Mucosa of rectum (tissue), 2 donors: ENCODE measurements around the gene PEX11B.

Experiments used
- H3K27ac ChIP-seq, 2 donors: one replicate each; pipeline ENCODE4 v1.7.0; 2013; ENCODE audit warnings: inconsistent platforms in 2 of 2, low read depth in 2 of 2, low read length in 2 of 2
- H3K27me3 ChIP-seq, 2 donors: one replicate each; pipeline ENCODE4 v1.7.0; 2013; ENCODE audit warnings: low read length in 2 of 2; ENCODE audit not compliant: control insufficient read depth in 2 of 2, insufficient read depth in 2 of 2
- H3K36me3 ChIP-seq, 2 donors: one replicate each; pipeline ENCODE4 v1.7.0; 2013; ENCODE audit warnings: low read length in 2 of 2; ENCODE audit not compliant: control insufficient read depth in 2 of 2, insufficient read depth in 2 of 2
- H3K4me1 ChIP-seq, 2 donors: one replicate each; pipeline ENCODE4 v1.7.0; 2013; ENCODE audit warnings: low read length in 2 of 2, mild to moderate bottlenecking in 1 of 2; ENCODE audit not compliant: control insufficient read depth in 2 of 2, insufficient read depth in 2 of 2
- H3K4me3 ChIP-seq, 2 donors: one replicate each; pipeline ENCODE4 v1.7.0; 2013; ENCODE audit warnings: low read length in 2 of 2
- H3K9ac ChIP-seq, 2 donors: one replicate each; pipeline ENCODE4 v1.7.0; 2013; ENCODE audit warnings: low read length in 2 of 2, low read depth in 1 of 2, mild to moderate bottlenecking in 1 of 2
- H3K9me3 ChIP-seq, 2 donors: one replicate each; pipeline ENCODE4 v1.7.0; 2013; ENCODE audit warnings: low read length in 2 of 2; ENCODE audit not compliant: control insufficient read depth in 2 of 2
- donor health status: healthy.
- donor health status: Normal muscosa, but diverticular disease.

PEX11B gene

DNA sequence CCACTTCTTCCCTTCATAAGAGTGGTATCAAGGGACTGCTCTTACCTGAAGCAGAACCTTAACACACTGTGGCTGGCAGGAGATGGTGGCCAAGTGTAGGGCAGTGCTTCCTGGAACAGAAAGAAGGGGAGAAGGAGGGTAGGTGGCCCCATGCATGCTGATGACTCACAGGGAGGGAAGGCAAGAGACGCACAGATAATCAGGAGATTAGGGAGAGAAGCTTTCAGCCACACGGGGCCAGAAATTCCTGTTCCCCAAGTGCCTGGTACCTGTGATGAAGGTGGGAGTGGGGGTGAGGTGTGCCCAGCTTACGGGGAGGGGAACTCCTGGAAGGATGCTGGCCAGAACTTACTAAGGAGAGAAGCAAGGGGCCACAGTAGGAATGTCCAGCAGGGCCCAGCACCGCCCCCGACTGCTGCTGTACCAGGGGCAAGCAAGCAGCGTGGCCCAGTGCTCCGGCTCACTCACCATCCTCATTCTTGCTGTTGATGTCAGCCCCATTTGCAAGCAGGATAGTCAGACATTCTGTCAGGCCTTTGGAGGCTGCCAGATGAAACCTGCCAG, 40.5 kb downstream of the PEX11B start:
- Histone ChIP-seq H3K9me3 (no peaks in the 10 kb centered on the region), H3K27ac (no peak overlapping the region), H3K27me3 (peaks cover 0 to 4% of the 10 kb centered on the region in 2 donors), H3K4me1 (no peaks in the 10 kb centered on the region), H3K36me3 (no peaks in the 10 kb centered on the region), H3K9ac (no peak overlapping the region), H3K4me3 (no peak overlapping the region)

DNA sequence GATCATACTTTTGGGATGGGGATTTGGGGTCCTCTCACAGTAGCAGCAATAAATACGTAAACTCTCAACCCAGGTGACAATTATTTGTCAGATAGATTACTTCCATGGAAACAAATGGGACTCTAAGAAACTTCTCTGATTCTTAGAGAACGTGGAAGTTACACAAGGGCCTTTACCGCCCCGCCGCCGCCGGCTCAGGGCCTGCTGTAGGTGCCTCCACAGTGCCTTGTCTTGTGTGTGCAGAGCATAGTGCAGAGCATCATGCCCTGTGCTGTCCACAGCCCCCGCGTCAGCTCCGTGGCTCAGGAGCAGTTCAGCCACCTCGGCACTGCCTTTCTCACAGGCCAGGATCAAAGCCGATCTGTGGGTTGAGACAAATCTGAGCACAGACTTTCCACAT, 43.9 kb downstream of the PEX11B start:
- Histone ChIP-seq H3K4me3 (no peak overlapping the region), H3K27me3 (peaks cover 4 to 7% of the 10 kb centered on the region in 2 donors), H3K4me1 (peaks cover 0 to 4% of the 10 kb centered on the region in 2 donors), H3K36me3 (no peaks in the 10 kb centered on the region), H3K9me3 (no peaks in the 10 kb centered on the region), H3K9ac (no peak overlapping the region), H3K27ac (no peak overlapping the region)

DNA sequence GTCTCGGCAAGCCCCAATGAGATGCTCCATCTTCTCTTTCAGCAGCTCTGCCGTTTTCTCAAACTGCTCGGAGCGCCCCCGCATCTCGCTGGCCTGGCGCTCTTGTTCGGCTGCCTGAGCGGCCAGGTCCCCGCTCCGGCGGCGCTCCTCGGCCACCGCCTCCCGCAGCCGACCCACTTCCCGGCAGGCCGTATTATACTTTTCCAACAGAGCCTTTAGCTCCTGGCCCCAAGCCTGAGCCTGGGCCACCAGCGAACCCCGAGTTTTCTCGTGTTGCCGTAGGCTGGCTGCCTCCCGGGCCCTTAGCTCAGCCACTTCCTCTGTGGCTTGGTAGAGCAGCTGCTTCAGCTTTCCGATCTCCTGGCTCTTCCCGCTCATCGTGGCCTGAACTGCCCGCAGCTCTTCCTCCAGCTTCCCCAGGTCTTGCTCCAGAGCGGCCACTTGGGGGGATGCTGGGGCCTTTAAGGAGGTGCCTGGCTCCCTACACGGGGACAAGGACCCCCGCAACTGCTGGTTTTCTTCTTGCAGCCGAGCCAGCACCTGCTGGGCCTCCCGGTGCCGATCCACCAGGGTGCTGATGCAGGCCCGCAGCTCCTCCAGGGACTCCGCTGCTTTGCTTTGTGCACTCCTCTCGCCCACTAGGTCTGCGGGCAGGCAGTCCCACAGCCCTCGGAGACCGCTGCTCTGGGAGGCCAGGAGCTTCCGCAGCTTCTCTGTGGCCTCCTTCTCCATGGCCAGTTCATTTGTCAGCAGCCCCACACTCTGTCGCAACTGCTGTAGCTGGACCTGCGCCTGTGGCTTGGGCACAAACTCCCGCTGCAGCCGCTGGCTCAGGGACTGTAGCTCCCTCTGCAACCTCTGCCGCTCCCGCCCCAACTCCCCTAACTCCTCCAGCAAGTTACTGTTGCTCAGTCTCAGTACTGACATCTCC, 46.3 kb downstream of the PEX11B start:
- Histone ChIP-seq H3K36me3 (no peaks in the 10 kb centered on the region), H3K9me3 (no peaks in the 10 kb centered on the region), H3K27me3 (peaks cover 4 to 13% of the 10 kb centered on the region in 2 donors), H3K4me3 (peak overlapping the region; percentile 20 to 48), H3K9ac (peak overlapping the region; percentile 48 to 61), H3K4me1 (peaks cover 0 to 4% of the 10 kb centered on the region in 2 donors), H3K27ac (peak overlapping the region; percentile 22 to 70)

DNA sequence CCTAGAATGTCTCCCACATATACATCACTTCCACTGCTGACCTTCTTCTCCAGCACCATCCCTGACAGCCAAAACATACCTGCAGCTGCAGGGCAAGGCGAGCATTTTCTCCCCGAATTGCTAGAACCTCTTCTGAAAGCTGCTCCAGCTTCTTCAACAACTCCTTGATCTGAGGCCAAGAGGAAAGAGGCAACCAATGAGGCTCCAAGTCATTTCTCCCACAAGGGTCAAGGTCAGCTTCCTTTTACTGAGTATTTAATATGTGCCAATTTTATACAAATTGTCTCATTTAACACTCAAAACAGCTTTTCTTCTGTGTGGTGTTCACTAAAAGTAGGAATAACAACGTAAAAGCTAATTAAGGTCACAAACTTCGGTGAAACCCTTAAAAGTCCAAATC, 50.3 kb downstream of the PEX11B start:
- Histone ChIP-seq H3K27me3 (peaks cover 2 to 15% of the 10 kb centered on the region in 2 donors), H3K27ac (no peak overlapping the region), H3K9ac (no peak overlapping the region), H3K4me3 (no peak overlapping the region), H3K36me3 (no peaks in the 10 kb centered on the region), H3K9me3 (no peaks in the 10 kb centered on the region), H3K4me1 (peaks cover 0 to 4% of the 10 kb centered on the region in 2 donors)

DNA sequence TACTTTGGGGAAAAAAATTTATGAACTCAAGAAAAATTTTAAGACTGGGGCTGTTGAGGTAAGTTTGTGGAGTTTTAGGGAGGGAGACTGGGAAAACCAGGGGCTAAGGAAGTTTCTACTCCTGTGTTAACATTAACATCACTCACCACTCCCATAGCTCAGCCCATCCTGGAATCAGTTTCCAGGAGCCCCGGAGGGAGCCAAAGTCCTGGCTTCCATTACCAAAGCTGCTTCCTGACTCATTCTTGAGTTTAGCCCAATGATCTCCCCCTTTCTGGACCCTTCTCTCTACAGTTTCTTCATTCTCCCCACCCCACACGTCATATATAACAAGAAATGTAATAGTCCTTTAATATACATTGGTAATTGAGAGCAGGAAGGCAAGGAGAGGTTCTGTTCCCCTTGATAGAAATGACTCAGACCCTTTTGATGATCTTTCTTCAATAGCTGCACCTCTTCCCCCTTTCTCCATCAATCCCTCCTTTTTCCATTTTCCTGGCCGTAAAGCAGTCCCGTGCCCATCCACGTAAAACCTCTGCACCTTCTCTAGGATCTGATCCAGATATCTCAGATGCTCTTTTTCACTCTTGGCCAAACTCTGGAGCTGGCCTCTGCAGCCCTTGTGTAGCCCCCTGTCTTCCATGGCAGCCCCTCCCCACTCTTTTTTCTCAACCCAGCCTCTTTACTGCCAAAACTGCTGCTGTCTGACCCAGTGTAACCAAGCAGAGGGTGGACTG, 55.1 kb downstream of the PEX11B start:
- Histone ChIP-seq H3K9me3 (no peaks in the 10 kb centered on the region), H3K36me3 (no peaks in the 10 kb centered on the region), H3K27me3 (peaks cover 0 to 9% of the 10 kb centered on the region in 2 donors), H3K4me3 (no peak overlapping the region), H3K4me1 (peaks cover 4% of the 10 kb centered on the region in 2 donors), H3K27ac (no peak overlapping the region), H3K9ac (no peak overlapping the region)
